ENCODE data around the gene TNS3.

DNA sequence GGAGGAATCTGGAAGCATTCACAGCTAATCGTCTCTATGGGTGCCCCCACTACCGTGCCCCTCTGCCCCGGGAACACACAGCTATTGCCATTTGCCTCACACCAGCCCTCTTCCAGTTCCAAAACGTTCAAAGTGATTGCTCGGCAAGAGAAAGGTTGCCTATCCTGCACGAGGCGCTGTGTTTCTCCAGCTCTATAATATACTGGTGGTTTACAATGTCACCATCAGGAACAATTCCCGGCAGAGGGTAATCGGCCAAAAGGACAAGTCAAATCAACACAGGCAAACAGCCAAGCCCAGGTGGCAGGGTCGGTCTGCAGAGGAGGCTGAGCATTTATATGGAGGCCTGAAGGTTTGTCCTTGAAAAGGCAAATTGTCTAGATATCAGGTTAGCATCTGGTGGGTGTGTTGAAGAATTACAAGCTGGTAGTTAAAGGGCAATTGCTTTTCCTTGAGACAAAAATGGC, 29.2 kb upstream of the TNS3 start:
- TF ChIP-seq POLR2A (IDR thresholded peaks at IDR 0.05; ENCODE audit: low read length) (no peak), GATA1 (IDR thresholded peaks at IDR 0.05; ENCODE audit: low read depth, low read length) (no peak)
